IPS-NIHi7 (cell line): Measurements from ENCODE around the gene FANCB.

Experiments used
- DNase-seq: peaks from one replicate; pipeline ENCODE4 v3.0.0; 2012; ENCODE audit warnings: mixed read lengths; ENCODE audit errors: extremely low spot score

Gene FANCB

DNA sequence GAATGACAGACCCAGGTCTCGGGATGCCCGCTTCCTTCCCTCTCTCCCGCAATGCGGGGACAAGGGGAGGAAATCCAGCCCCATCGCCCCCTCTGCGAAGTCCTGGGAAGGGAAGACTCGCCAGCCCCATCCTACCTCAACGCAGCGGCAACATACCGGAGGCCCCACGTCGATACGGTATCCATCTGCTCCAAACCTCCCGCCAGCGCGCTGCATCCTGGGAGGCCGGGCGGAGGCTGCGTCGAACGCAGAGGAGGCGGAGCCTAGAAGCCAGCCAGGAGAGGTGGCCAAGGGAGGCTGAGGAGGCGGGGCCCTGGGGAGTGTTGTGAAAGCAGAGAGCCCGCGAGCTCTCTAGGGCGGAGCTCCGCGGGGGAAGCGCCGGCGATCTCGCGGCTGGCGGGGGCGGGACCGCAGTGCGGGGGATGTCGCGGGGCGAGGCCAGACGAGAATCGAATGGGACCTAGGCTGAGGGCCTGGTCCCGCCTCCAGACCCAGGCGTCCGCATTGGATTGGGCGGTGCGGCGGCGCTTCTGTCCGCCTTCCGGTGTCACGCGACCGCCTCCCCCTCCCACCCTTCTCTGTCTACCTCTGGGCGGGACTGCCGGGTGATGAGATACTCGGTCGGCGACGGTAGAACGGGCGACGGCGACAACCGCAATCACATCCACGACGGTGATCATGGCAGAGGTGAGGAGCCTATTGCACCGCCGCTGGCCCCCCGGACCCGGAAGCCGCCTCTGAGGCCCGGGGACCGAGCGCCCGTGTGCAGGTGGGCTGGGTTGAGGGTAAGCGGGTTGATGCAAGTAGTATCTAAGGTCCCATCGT is at the start of gene FANCB, which contains the start of gene MOSPD2:
Gene FANCB (minus strand): TSS at position 219 of the 825 bp plus-strand sequence. CDS start 7,559 bp downstream, outside the sequence.
Gene MOSPD2 (plus strand): TSS at position 571 of the 825 bp plus-strand sequence. CDS start 108 bp downstream, at position 679.
- peak; percentile 98 for DNase-seq

GRCh38 chrX:14922437-14922836 is 49.6 kb upstream of the FANCB start:
- peak; percentile 43 for DNase-seq

DNA sequence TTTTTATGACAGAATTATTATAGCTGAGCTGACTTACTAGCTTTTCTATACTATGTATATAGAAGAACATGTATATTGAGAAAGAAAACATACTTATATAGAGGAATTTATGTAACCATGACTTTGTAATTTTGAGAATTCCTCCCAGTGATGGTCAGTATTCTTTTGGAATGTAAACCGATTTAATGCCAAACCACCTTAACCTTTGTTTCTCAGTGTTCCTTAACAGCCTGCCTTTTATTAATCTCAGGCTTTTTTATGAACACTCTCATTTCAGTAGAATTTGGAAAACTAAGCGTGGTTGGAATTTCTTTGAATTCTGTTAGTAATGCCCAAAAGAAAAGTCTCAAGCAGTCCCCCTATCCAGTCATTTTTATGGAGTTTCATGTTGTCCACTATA is 47.3 kb upstream of the FANCB start:
- no peak for DNase-seq

- no peak for DNase-seq
Observed at GRCh38 chrX:14919407-14919806, 46.5 kb upstream of the FANCB start.

DNA sequence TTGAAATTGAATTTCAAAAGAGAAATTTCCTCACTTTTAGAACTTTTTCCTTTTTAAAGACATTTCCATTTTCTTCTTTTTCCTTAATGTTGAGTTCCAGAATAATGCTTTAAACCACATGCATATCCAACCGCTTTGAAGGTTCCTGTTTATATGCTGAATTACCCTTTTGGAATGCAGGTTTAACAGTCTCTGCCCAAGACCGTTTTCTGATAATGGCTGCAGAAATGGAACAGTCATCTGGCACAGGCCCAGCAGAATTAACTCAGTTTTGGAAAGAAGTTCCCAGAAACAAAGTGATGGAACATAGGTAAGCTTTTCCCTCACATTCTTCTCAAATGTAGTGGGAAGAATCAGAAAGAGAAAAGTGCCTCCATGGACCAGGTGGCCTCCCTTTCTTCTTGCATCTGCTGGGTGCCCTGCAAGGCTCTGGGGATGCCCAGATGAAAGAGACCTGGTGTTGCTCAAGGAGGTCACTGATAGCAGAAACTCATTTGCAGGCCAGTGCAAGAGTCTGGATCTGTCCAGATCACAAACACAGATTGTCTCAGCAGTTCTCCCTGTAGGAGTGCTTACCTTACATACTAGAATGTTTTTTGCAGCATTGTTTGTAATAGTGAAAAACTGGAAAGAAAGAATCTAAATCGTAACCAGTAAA is 43.3 kb upstream of the FANCB start:
- no peak for DNase-seq

DNA sequence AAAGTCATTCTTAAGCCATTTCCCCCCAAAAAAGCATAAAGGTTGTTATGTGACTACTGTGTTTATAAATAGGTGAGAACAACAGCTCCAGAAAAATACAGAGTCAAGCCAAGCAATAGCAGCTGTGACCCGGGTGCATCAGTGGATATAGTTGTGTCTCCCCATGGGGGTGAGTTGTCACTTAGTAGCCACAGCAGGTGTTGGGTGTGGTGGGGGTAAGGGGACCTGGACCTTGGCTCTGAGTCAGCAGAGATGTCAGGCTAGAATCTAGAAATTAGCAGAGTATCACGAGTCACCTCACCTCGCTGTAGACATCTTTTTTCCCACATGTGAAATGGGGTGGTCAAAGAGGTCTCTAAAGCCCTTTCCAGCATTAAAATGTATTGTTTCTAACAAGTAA is 42.7 kb upstream of the FANCB start:
- DNase-seq = no peak

DNA sequence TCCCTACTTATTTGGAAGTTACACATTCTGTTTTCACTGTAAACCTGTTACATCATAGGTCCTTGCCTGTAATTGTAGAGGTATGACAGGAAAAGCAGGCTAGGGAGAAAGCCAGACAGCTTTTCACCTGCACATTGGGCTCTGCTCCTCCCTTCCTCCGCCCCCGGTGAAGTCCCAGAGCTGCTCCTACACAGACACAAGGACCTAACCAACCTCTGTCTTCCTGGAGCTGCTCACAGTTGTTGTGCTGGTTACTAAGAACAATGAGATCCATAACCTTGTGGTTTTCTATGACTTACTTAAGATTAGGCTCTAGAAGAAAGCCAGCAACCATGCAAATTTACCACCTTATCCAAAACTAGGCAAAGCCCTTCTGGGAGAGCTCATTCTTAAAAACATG is 40.4 kb upstream of the FANCB start:
- no peak for DNase-seq

GRCh38 chrX:14903891-14904290 is 31.0 kb upstream of the FANCB start:
- DNase-seq = no peak

GRCh38 chrX:14902537-14902936 is 29.7 kb upstream of the FANCB start:
- DNase-seq = no peak

GRCh38 chrX:14899607-14900006 is 26.7 kb upstream of the FANCB start:
- DNase-seq = peak; percentile 13

DNA sequence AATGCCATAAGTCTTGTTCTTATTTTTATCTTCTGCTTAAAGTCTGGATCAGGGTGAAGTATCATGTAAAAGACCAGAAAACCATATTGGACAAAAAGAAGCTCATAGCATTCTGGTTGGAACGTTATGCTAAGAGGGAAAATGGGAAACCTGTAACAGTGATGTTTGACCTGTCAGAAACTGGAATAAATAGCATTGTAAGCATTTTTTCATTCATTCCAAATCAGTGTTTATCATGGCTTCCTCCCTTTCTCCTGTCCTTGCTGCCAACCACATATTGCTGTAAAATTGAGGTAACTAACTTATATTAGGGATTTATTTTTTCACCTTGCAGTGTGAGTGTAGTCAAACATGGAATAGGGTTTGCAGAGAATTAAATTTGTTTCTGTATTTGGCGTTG is 24.2 kb upstream of the FANCB start:
- no peak for DNase-seq

- DNase-seq = no peak
Observed at GRCh38 chrX:14896273-14896672, 23.4 kb upstream of the FANCB start.

DNA sequence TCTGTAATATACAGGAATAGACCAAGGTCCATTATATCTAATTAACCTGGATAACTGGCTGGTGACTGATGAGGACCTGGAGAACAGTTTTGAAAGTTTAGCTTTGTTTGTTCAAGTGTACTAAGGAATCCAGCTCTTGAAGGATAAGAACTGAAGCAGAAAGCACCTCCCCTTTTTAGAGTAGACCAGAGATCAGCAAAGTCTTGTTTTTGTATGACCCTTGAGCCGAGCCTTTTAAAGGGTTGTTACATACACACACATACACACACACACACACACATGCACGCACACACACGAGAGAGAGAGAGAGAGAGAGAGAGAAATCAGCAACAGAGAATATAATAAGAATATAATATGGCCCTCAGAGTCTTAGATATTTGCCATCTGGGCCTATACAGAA is 13.4 kb upstream of the FANCB start:
- DNase-seq = no peak

DNA sequence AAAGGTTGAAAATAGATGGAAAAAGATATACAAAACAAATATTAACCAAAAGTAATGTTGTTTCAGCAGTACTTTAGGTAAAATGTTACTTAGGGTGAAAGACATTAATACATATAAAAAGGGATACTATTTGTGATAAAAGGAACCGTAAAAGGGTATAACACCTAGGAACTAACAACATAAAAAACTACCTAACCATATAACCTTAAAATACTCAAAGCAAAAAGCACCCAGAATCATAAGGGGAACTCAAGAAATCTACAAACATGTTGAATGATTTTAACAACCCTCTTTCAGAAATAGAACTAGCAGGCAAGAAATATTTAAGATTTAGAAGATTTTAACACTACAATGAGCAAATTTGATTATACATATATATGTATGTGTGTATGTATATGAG is 11.8 kb upstream of the FANCB start:
- no peak for DNase-seq

- DNase-seq = no peak
Observed at GRCh38 chrX:14883826-14884225, 11.0 kb upstream of the FANCB start.

DNA sequence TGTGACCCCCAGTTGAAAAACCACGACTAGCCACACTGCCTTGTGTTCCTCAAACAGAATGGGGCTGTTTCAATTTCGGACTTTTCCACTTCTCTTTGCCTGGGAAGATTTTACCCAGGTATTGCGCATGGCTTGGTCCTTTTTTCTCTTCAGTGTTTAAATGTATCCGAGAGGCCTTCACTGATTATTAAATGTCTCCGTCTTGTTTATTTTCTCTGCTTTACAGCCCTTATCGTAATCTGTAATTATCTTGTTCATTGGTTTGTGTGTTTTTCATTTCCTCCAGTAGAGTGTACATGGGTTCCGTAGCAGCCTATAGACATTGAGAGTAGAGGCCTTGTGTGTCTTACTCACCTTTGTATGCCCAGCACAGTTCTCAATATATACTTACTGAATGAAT is 2.8 kb upstream of the FANCB start:
- DNase-seq = no peak

- DNase-seq = no peak
Observed at GRCh38 chrX:14873676-14874049, 794 bp upstream of the FANCB start.

DNA sequence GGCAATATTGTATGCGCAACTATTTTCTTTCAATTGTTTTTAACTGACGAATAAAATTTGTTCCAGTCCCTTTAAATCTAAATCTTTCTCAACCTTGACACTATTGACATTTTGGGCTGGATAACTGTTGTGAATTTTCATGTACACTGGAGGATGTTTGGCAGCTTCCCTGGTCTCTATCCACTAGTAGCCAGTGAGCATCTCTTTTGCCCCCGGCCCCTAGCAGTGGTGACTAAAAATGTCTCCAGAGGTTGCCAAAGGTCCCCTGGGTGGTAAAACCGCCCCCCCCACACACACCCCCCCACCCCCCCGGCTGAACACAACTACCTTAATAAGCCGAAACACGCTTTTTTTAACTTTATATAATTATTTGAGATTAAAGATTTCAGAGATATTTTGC is 514 bp downstream of the FANCB start:
- no peak for DNase-seq

- DNase-seq = no peak
Observed at GRCh38 chrX:14871767-14872166, 1.1 kb downstream of the FANCB start.

DNA sequence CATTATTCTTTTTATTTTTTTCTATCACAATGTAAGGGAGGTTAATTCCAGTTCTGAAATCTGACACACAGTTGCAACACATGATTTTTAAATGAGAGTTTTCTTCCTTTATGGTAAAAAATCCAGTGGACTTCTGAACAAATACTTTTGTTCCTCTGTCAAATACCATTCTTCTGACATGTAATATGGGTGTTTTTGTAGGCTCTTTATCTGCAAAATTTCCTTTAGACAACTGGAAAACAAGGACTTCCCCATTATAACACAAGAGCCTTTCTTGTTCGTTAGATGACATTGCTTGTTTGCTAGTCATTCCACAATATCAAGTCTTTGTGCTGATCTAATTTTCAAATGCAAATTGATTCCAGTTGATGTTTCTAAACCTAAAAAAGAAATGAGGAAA is 7.7 kb downstream of the FANCB start:
- DNase-seq = no peak

DNA sequence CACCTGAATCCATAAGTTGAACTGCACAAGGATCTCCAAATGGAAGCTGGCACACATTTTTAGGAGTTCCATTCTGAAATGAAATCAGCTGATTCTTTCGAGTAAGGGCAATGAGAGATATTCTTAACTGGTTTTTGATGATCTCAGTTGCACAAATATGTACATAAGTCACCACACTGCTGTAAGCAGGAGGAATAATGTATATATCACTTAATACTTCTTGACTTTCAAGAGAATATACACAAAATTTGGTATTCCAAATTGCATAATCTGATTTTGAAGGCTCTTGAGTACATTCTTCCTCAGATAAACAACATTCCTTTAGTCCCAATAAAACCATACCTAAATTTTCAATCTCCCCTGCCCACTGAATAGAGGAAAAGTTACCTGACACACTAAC is 8.2 kb downstream of the FANCB start:
- no peak for DNase-seq

GRCh38 chrX:14851526-14851925 is 21.3 kb downstream of the FANCB start:
- no peak for DNase-seq

DNA sequence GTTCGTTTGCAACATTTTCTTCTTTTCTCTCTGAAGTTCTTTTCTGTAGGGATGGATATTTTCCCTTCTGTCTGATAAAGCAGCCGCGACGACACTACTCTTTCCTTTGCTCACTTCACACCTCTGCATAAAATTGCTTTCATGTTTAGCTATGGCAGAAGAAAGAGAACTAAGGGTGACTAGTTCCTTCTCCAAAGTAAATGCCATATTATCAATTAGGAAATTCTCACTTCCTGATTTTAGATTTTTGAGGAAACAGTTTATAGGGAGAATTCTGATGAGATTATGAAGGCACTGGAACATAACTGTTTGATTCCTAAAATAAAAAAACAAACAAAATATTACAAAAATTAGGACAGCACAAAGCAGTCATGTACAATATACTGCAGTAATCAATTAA is 29.2 kb downstream of the FANCB start:
- DNase-seq = no peak
